HepG2 (cell line): ENCODE data around the gene KCTD14. TPM values are rescaled to one million over a fixed set of nuclear protein-coding genes. Genes with fewer than 3 reads are reported as not detected.

Experiments
- AGO1 ChIP-seq: fragments of 200-400 bp; formaldehyde crosslinking; IDR thresholded peaks from 2 replicates; pipeline ENCODE4 v1.6.1; 2017; ENCODE audit warnings: mild to moderate bottlenecking, low read depth, low read length, moderate library complexity; ENCODE audit not compliant: poor library complexity, severe bottlenecking
- ELF3 ChIP-seq: IDR thresholded peaks from 2 replicates; pipeline ENCODE4 v1.6.1; 2016; ENCODE audit warnings: missing genetic modification reagents, missing compliant biosample characterization
- GATAD1 ChIP-seq: IDR thresholded peaks from 2 replicates; pipeline ENCODE4 v1.6.1; 2016; ENCODE audit warnings: missing genetic modification reagents, missing compliant biosample characterization
- KDM6A ChIP-seq: IDR thresholded peaks from 2 replicates; pipeline ENCODE4 v1.6.1; 2016; ENCODE audit warnings: low read depth
- MAFK ChIP-seq, 2 experiments: IDR thresholded peaks in 1 of 2; conservative IDR thresholded peaks in 1 of 2; 2 replicates each; pipeline ENCODE4 v1.6.1; 2011; ENCODE audit warnings: improper control_type of control experiment in 2 of 2, low read length in 2 of 2
- MTF2 ChIP-seq: sonication (generic); formaldehyde crosslinking; IDR thresholded peaks from 2 replicates; pipeline ENCODE4 v1.5.0; 2020; ENCODE audit warnings: missing genetic modification reagents, borderline replicate concordance
- PHF21A ChIP-seq: sonication (generic); formaldehyde crosslinking; IDR thresholded peaks from 2 replicates; pipeline ENCODE4 v1.5.0; 2020; ENCODE audit warnings: mild to moderate bottlenecking, missing genetic modification reagents
- ZBTB20 ChIP-seq: sonication (generic); formaldehyde crosslinking; IDR thresholded peaks from 2 replicates; pipeline ENCODE4 v1.8.1; 2023; ENCODE audit warnings: missing genetic modification reagents, low read depth, mild to moderate bottlenecking, borderline replicate concordance
- ZFP41 ChIP-seq: sonication (generic); formaldehyde crosslinking; IDR thresholded peaks from 2 replicates; pipeline ENCODE4 v1.4.0; 2020; ENCODE audit warnings: mild to moderate bottlenecking, missing genetic modification reagents, borderline replicate concordance
- ZFX ChIP-seq: sonication (generic); formaldehyde crosslinking; IDR thresholded peaks from 2 replicates; pipeline ENCODE4 v1.4.0; 2020; ENCODE audit warnings: mild to moderate bottlenecking, low read depth, missing genetic modification reagents, moderate library complexity
- ZNF282 ChIP-seq: fragments of 450-650 bp; IDR thresholded peaks from 2 replicates; pipeline ENCODE4 v1.6.1; 2018; ENCODE audit not compliant: partially characterized antibody
- ZNF510 ChIP-seq: sonication (generic); formaldehyde crosslinking; IDR thresholded peaks from 2 replicates; pipeline ENCODE4 v1.4.0; 2020; ENCODE audit warnings: low read depth, mild to moderate bottlenecking, missing genetic modification reagents
- ZNF781 ChIP-seq: sonication (generic); formaldehyde crosslinking; IDR thresholded peaks from 2 replicates; pipeline ENCODE4 v1.5.1; 2020; ENCODE audit warnings: borderline replicate concordance, mild to moderate bottlenecking, missing genetic modification reagents; ENCODE audit errors: not compliant biosample characterization
- polyA plus RNA-seq, 8 experiments: library from polyadenylated mRNA; depleted of rRNA in 3 of 8; stranded (reverse) in 7 of 8; unstranded in 1 of 8; fragments of >200 nt; fragmentation: Illumina TruSeq in 4 of 8; extraction: Trizol in 4 of 8; gene quantifications; 2 replicates each; pipeline versions ENCODE4 v1.2.1 to v1.2.3, GENCODE V29; 2011 to 2016; ENCODE audit warnings: low read depth in 4 of 8, missing spikeins in 1 of 8, mixed read lengths in 1 of 8; ENCODE audit not compliant: insufficient read depth in 1 of 8
- total RNA-seq, 5 experiments: library from RNA; depleted of rRNA; stranded (reverse); fragments of >200 nt; fragmentation: Illumina TruSeq; extraction: Trizol; gene quantifications; 2 replicates each; pipeline ENCODE4 v1.2.3, GENCODE V29; 2016; ENCODE audit warnings: low read depth in 1 of 5
- TF ChIP-seq, protein P1 (sequence below): sonication (generic); formaldehyde crosslinking; IDR thresholded peaks from 2 replicates; pipeline ENCODE4 v1.4.0; 2020; ENCODE audit warnings: missing genetic modification reagents, low read depth, mild to moderate bottlenecking, borderline replicate concordance
- TF ChIP-seq, protein P2 (sequence below): sonication (generic); formaldehyde crosslinking; IDR thresholded peaks from 2 replicates; pipeline ENCODE4 v1.5.0; 2020; ENCODE audit warnings: missing genetic modification reagents
- TF ChIP-seq, protein P3 (sequence below): sonication (generic); formaldehyde crosslinking; IDR thresholded peaks from 2 replicates; pipeline ENCODE4 v1.4.0; 2020; ENCODE audit warnings: missing genetic modification reagents
- TF ChIP-seq, protein P4 (sequence below): sonication (generic); formaldehyde crosslinking; IDR thresholded peaks from 2 replicates; pipeline ENCODE4 v1.4.0; 2020; ENCODE audit warnings: missing genetic modification reagents
- TF ChIP-seq, protein P5 (sequence below): sonication (generic); formaldehyde crosslinking; conservative IDR thresholded peaks from 2 replicates; pipeline ENCODE4 v1.8.0; 2022; ENCODE audit warnings: mild to moderate bottlenecking, moderate library complexity, missing genetic modification reagents

The KCTD14 gene
- total and polyA plus RNA-seq, 2 of the 13 experiments (the other 11 are each of a cell fraction or from before 2014, with no cell fraction given): 10.3 to 15.6 TPM

DNA sequence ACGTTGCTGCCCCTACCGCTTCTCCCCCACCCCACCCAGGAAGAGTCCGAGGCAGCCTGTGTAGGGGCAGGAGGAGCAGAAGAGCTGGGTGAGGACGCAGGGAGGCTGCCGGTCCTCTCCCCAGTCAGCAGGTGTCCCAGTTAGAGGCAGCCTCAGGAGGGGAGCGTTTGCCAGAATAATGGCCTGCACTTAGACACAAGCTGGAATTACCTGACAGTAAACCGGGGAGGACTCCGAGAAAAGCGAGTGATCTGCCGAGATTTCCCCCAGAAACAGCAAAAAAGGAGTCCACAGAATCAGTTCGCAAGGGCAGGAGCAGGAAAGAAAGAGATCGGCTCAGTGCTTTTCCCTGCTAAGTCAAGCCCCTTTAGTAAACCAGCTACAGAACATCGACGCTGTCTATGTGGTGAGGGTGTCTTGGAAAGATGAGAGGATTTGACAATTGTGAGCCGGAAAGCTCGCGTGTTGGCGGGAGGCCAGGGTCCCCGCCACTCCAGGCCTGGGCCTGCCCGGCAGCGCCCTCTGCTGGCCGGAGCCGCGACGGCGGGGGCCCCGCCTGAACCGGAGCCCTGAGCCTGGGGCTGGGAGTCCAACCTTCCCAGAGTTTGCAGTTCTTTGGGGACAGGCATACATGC, 22.9 kb upstream of the KCTD14 start (continued):
- TF ChIP-seq, protein P1, sequence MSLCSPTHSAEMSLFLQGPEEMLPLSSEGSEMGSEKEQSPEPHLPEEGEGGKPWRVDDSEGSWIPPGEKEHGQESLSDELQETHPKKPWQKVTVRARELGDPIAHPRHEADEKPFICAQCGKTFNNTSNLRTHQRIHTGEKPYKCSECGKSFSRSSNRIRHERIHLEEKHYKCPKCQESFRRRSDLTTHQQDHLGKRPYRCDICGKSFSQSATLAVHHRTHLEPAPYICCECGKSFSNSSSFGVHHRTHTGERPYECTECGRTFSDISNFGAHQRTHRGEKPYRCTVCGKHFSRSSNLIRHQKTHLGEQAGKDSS (CRISPR knock-in tag): peak; percentile 82; the same call in 1 of the 2 replicates
- TF ChIP-seq MAFK (conservative IDR thresholded peaks at IDR 0.05 in 1 of 2, IDR thresholded peaks at IDR 0.05 in 1 of 2; ENCODE audit: low read length in 2 of 2) (no peak), ZNF282 (no peak), ZFP41 (CRISPR knock-in tag) (0 out of 2 replicates have a peak, but pooled peaks have one; percentile 40), AGO1 (no peak), MTF2 (CRISPR knock-in tag) (peak; percentile 52; the same call in 1 of the 2 replicates), ZNF781 (CRISPR knock-in tag) (peak; percentile 77), ELF3 (CRISPR knock-in tag) (peak; percentile 81), KDM6A (no peak), ZBTB20 (no peak; the same call in 1 of the 2 replicates), ZFX (CRISPR knock-in tag) (peak; percentile 75), ZNF510 (CRISPR knock-in tag) (peak; percentile 85; the same call in 1 of the 2 replicates), PHF21A (CRISPR knock-in tag) (peak; percentile 73; the same call in 1 of the 2 replicates), GATAD1 (CRISPR knock-in tag) (peak; percentile 60; the same call in 1 of the 2 replicates)
- TF ChIP-seq, protein P2, sequence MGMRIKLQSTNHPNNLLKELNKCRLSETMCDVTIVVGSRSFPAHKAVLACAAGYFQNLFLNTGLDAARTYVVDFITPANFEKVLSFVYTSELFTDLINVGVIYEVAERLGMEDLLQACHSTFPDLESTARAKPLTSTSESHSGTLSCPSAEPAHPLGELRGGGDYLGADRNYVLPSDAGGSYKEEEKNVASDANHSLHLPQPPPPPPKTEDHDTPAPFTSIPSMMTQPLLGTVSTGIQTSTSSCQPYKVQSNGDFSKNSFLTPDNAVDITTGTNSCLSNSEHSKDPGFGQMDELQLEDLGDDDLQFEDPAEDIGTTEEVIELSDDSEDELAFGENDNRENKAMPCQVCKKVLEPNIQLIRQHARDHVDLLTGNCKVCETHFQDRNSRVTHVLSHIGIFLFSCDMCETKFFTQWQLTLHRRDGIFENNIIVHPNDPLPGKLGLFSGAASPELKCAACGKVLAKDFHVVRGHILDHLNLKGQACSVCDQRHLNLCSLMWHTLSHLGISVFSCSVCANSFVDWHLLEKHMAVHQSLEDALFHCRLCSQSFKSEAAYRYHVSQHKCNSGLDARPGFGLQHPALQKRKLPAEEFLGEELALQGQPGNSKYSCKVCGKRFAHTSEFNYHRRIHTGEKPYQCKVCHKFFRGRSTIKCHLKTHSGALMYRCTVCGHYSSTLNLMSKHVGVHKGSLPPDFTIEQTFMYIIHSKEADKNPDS: no peak
- TF ChIP-seq, protein P3, sequence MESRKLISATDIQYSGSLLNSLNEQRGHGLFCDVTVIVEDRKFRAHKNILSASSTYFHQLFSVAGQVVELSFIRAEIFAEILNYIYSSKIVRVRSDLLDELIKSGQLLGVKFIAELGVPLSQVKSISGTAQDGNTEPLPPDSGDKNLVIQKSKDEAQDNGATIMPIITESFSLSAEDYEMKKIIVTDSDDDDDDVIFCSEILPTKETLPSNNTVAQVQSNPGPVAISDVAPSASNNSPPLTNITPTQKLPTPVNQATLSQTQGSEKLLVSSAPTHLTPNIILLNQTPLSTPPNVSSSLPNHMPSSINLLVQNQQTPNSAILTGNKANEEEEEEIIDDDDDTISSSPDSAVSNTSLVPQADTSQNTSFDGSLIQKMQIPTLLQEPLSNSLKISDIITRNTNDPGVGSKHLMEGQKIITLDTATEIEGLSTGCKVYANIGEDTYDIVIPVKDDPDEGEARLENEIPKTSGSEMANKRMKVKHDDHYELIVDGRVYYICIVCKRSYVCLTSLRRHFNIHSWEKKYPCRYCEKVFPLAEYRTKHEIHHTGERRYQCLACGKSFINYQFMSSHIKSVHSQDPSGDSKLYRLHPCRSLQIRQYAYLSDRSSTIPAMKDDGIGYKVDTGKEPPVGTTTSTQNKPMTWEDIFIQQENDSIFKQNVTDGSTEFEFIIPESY (CRISPR knock-in tag): peak; percentile 44; the same call in 1 of the 2 replicates
- TF ChIP-seq, protein P4, sequence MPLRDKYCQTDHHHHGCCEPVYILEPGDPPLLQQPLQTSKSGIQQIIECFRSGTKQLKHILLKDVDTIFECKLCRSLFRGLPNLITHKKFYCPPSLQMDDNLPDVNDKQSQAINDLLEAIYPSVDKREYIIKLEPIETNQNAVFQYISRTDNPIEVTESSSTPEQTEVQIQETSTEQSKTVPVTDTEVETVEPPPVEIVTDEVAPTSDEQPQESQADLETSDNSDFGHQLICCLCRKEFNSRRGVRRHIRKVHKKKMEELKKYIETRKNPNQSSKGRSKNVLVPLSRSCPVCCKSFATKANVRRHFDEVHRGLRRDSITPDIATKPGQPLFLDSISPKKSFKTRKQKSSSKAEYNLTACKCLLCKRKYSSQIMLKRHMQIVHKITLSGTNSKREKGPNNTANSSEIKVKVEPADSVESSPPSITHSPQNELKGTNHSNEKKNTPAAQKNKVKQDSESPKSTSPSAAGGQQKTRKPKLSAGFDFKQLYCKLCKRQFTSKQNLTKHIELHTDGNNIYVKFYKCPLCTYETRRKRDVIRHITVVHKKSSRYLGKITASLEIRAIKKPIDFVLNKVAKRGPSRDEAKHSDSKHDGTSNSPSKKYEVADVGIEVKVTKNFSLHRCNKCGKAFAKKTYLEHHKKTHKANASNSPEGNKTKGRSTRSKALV (CRISPR knock-in tag): no peak
- TF ChIP-seq, protein P5, sequence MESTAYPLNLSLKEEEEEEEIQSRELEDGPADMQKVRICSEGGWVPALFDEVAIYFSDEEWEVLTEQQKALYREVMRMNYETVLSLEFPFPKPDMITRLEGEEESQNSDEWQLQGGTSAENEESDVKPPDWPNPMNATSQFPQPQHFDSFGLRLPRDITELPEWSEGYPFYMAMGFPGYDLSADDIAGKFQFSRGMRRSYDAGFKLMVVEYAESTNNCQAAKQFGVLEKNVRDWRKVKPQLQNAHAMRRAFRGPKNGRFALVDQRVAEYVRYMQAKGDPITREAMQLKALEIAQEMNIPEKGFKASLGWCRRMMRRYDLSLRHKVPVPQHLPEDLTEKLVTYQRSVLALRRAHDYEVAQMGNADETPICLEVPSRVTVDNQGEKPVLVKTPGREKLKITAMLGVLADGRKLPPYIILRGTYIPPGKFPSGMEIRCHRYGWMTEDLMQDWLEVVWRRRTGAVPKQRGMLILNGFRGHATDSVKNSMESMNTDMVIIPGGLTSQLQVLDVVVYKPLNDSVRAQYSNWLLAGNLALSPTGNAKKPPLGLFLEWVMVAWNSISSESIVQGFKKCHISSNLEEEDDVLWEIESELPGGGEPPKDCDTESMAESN (CRISPR knock-in tag): peak; percentile 84; the same call in 1 of the 2 replicates
